ENCODE data around the gene CAPN5. TPM values are rescaled to one million over a fixed set of nuclear protein-coding genes. Genes with fewer than 3 reads are reported as not detected.

Gene CAPN5
- total and polyA plus RNA-seq, 4 donors = 6.5 to 25.8 (median 18.2) TPM

DNA sequence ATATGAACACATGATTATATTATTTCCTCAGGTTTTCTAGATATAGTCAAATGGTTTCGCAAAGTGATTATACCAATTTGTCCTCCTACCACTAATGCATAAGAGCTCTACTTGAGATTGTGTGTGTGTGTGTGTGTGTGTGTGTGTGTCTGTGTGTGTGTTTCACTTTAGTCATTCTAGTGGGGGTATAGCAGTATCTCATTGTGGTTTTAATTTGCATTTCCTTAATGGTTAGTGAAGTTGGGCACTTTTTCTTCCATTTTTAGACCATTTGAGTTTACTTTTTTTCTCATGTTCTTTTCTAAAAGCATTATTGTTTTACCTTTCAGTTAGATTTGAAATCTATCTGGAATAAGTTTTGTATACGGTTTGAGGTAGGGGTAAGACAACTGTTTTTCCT, 12.9 kb downstream of the CAPN5 start:
- Histone ChIP-seq H3K4me3 (ENCODE audit: low read depth in 1 of 3, low read length in 3 of 3) (no peak overlapping the region), H3K4me1 (ENCODE audit: control insufficient read depth in 4 of 4, insufficient read depth in 4 of 4, low read length in 3 of 4) (peaks cover 2 to 47% (median 36%) of the 10 kb centered on the region in 4 donors), H3K36me3 (ENCODE audit: control insufficient read depth in 4 of 4, insufficient read depth in 3 of 4, low read depth in 1 of 4, low read length in 3 of 4) (peaks cover 0 to 3% (median 0%) of the 10 kb centered on the region in 4 donors), H3K27ac (ENCODE audit: low read depth in 1 of 2, low read length in 2 of 2) (no peak overlapping the region), H3K9me3 (ENCODE audit: control insufficient read depth in 4 of 4, low read length in 3 of 4) (no peaks in the 10 kb centered on the region), H3K27me3 (ENCODE audit: control insufficient read depth in 4 of 4, insufficient read depth in 4 of 4, low read length in 3 of 4) (no peaks in the 10 kb centered on the region), H3K9ac (ENCODE audit: low read depth in 1 of 2, low read length in 2 of 2) (no peak overlapping the region)
- no peak for DNase-seq (ENCODE audit: low spot score)
- WGBS = 97% methylated on average over 2 of the region's 2 CpGs
- no peak for TF ChIP-seq JUND (IDR thresholded peaks at IDR 0.05)

DNA sequence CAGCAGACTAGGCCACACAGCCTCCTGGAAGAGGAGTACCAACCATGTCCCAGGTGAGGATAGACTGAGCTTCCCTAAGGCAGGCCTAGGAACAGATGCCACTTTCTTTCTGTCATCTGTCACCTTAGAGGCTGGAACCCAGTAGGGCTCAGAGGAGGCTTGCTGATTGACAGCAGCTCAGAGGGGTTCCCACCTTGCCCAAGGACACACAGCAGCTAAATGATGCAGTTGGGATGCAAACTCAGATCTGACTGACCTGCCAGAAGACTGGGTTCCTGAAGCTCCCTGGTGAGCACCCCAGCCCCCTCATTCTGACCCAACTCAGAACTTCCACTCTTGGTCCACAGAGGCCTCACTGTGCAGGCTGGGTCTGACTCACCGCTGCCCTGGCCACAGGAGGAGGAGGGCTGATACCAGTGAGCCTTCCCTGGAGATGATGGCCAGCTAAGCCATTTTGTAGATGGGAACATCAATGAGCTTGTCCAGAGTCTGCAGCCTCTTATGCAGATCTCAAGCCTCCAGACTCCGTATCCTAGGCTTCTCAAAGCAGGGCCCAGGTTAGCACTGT, 14.0 kb downstream of the CAPN5 start:
- no peak for DNase-seq (ENCODE audit: low spot score)
- Histone ChIP-seq H3K36me3 (ENCODE audit: control insufficient read depth in 4 of 4, insufficient read depth in 3 of 4, low read depth in 1 of 4, low read length in 3 of 4) (peaks cover 0 to 3% (median 0%) of the 10 kb centered on the region in 4 donors), H3K9ac (ENCODE audit: low read depth in 1 of 2, low read length in 2 of 2) (no peak overlapping the region), H3K4me3 (ENCODE audit: low read depth in 1 of 3, low read length in 3 of 3) (no peak overlapping the region), H3K4me1 (ENCODE audit: control insufficient read depth in 4 of 4, insufficient read depth in 4 of 4, low read length in 3 of 4) (peaks cover 2 to 52% (median 36%) of the 10 kb centered on the region in 4 donors), H3K27me3 (ENCODE audit: control insufficient read depth in 4 of 4, insufficient read depth in 4 of 4, low read length in 3 of 4) (no peaks in the 10 kb centered on the region), H3K9me3 (ENCODE audit: control insufficient read depth in 4 of 4, low read length in 3 of 4) (no peaks in the 10 kb centered on the region), H3K27ac (ENCODE audit: low read depth in 1 of 2, low read length in 2 of 2) (no peak overlapping the region)
- no peak for TF ChIP-seq RXRA (IDR thresholded peaks at IDR 0.05)
- no peak for TF ChIP-seq CTCF (IDR thresholded peaks at IDR 0.05; ENCODE audit: low read depth, low read length, missing input control)
- TF ChIP-seq HNF4G (IDR thresholded peaks at IDR 0.05) = no peak
- TF ChIP-seq, protein P1, sequence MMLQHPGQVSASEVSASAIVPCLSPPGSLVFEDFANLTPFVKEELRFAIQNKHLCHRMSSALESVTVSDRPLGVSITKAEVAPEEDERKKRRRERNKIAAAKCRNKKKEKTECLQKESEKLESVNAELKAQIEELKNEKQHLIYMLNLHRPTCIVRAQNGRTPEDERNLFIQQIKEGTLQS (IDR thresholded peaks at IDR 0.05) = no peak
- no peak for TF ChIP-seq YY1 (IDR thresholded peaks at IDR 0.05)
- no peak for TF ChIP-seq JUND (IDR thresholded peaks at IDR 0.05)
- TF ChIP-seq TAF1 (conservative IDR thresholded peaks at IDR 0.05) = no peak
- TF ChIP-seq, protein P2, sequence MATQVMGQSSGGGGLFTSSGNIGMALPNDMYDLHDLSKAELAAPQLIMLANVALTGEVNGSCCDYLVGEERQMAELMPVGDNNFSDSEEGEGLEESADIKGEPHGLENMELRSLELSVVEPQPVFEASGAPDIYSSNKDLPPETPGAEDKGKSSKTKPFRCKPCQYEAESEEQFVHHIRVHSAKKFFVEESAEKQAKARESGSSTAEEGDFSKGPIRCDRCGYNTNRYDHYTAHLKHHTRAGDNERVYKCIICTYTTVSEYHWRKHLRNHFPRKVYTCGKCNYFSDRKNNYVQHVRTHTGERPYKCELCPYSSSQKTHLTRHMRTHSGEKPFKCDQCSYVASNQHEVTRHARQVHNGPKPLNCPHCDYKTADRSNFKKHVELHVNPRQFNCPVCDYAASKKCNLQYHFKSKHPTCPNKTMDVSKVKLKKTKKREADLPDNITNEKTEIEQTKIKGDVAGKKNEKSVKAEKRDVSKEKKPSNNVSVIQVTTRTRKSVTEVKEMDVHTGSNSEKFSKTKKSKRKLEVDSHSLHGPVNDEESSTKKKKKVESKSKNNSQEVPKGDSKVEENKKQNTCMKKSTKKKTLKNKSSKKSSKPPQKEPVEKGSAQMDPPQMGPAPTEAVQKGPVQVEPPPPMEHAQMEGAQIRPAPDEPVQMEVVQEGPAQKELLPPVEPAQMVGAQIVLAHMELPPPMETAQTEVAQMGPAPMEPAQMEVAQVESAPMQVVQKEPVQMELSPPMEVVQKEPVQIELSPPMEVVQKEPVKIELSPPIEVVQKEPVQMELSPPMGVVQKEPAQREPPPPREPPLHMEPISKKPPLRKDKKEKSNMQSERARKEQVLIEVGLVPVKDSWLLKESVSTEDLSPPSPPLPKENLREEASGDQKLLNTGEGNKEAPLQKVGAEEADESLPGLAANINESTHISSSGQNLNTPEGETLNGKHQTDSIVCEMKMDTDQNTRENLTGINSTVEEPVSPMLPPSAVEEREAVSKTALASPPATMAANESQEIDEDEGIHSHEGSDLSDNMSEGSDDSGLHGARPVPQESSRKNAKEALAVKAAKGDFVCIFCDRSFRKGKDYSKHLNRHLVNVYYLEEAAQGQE (IDR thresholded peaks at IDR 0.05) = no peak
- TF ChIP-seq SP1 (IDR thresholded peaks at IDR 0.05) = no peak
- no peak for TF ChIP-seq GABPA (IDR thresholded peaks at IDR 0.05 in 1 of 2, conservative IDR thresholded peaks at IDR 0.05 in 1 of 2)
- TF ChIP-seq FOXA2 (IDR thresholded peaks at IDR 0.05) = no peak
- TF ChIP-seq MAX (IDR thresholded peaks at IDR 0.05) = no peak
- TF ChIP-seq, protein P3, sequence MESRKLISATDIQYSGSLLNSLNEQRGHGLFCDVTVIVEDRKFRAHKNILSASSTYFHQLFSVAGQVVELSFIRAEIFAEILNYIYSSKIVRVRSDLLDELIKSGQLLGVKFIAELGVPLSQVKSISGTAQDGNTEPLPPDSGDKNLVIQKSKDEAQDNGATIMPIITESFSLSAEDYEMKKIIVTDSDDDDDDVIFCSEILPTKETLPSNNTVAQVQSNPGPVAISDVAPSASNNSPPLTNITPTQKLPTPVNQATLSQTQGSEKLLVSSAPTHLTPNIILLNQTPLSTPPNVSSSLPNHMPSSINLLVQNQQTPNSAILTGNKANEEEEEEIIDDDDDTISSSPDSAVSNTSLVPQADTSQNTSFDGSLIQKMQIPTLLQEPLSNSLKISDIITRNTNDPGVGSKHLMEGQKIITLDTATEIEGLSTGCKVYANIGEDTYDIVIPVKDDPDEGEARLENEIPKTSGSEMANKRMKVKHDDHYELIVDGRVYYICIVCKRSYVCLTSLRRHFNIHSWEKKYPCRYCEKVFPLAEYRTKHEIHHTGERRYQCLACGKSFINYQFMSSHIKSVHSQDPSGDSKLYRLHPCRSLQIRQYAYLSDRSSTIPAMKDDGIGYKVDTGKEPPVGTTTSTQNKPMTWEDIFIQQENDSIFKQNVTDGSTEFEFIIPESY (IDR thresholded peaks at IDR 0.05) = no peak
- no peak for TF ChIP-seq EGR1 (IDR thresholded peaks at IDR 0.05; ENCODE audit: low read depth in 2 of 2)
- TF ChIP-seq FOXA1 (IDR thresholded peaks at IDR 0.05) = no peak
- no peak for TF ChIP-seq HNF4A (conservative IDR thresholded peaks at IDR 0.05)
- no peak for TF ChIP-seq RAD21 (IDR thresholded peaks at IDR 0.05)
- TF ChIP-seq NR2F2 (IDR thresholded peaks at IDR 0.05) = no peak
- 96% methylated on average over 2 of the region's 2 CpGs for WGBS

Data from liver (tissue), 9 donors.